Spleen (tissue), 7 donors: ENCODE data around the gene FSIP2.

Experiments
- CTCF ChIP-seq, 11 experiments: fragments of 200-600 bp in 7 of 11; fragments of 450-650 bp in 4 of 11; sonication (generic) in 4 of 11; IDR thresholded peaks in 8 of 11; conservative IDR thresholded peaks in 3 of 11; 1 replicate in 7 of 11; 2 replicates in 4 of 11; pipeline versions ENCODE4 v1.4.0 to v1.8.0; 2016 to 2021; ENCODE audit warnings: antibody characterized with exemption in 11 of 11, inconsistent platforms in 4 of 11, mild to moderate bottlenecking in 1 of 11
- POLR2A ChIP-seq, 3 donors: fragments of 450-650 bp; IDR thresholded peaks; one replicate each; pipeline ENCODE4 v1.5.1; 2017; ENCODE audit warnings: antibody characterized with exemption in 3 of 3, mild to moderate bottlenecking in 1 of 3
- donor health status: DM: no; HTN: no; CAD: no; lungs with moderate emphysema.
- donor health status: DM: no; HTN: no; CAD: no.
- donor health status: DM: no; HTN: no; CAD: no.

DNA sequence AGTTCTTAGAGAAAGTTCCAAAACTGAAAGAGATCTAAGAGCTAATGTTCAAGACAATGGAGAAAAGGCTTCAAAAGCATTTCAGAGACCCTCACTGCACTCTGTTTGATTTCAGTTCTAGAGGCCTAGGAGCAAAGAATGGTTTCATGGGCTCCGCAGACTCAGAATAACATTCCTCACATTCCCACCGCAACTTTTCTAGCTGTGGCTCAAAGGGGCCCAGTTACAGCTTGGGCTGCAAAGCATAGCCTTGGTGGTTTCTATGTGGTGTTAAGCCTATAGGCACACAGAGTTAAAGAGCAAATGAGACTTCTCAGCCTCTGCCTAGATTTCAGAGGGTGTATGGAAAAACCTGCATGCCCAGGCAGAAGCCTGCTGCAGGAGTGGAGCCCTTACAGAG lies 73.0 kb downstream of the FSIP2 start:
- TF ChIP-seq CTCF (IDR thresholded peaks at IDR 0.05 in 8 of 11, conservative IDR thresholded peaks at IDR 0.05 in 3 of 11) (no peak), POLR2A (IDR thresholded peaks at IDR 0.05) (no peak)
